KMS-11 (cell line): Measurements from ENCODE around the gene KRT28.

Experiments
- H2AFZ ChIP-seq: fragments of 200-600 bp; sonication (generic); 2 replicates; pipeline ENCODE4 v1.6.1; 2016; ENCODE audit warnings: antibody characterized with exemption, mixed run types, low read depth
- H3K27ac ChIP-seq: fragments of 200-600 bp; sonication (generic); 2 replicates; pipeline ENCODE4 v1.6.1; 2016; ENCODE audit warnings: mild to moderate bottlenecking, mixed run types
- H3K27me3 ChIP-seq: fragments of 200-600 bp; sonication (generic); 2 replicates; pipeline ENCODE4 v1.6.1; 2017; ENCODE audit warnings: mild to moderate bottlenecking, low read depth, mixed run types, moderate library complexity; ENCODE audit not compliant: insufficient read depth
- H3K36me3 ChIP-seq: fragments of 200-600 bp; sonication (generic); 2 replicates; pipeline ENCODE4 v1.6.1; 2017; ENCODE audit warnings: mild to moderate bottlenecking, mixed run types; ENCODE audit not compliant: insufficient read depth
- H3K4me1 ChIP-seq: fragments of 200-600 bp; sonication (generic); 2 replicates; pipeline ENCODE4 v1.6.1; 2016; ENCODE audit warnings: mild to moderate bottlenecking, low read depth, mixed run types; ENCODE audit not compliant: poor library complexity, severe bottlenecking
- H3K4me2 ChIP-seq: fragments of 200-600 bp; sonication (generic); 2 replicates; pipeline ENCODE4 v1.7.0; 2016; ENCODE audit warnings: mild to moderate bottlenecking, mixed run types
- H3K4me3 ChIP-seq: fragments of 200-600 bp; sonication (generic); IDR thresholded peaks from 2 replicates; pipeline ENCODE4 v1.6.1; 2017; ENCODE audit warnings: low read depth, low read length, mixed read lengths; ENCODE audit not compliant: insufficient read depth
- H3K79me2 ChIP-seq: fragments of 200-600 bp; sonication (generic); 2 replicates; pipeline ENCODE4 v1.6.1; 2016; ENCODE audit warnings: low read depth, mixed run types; ENCODE audit not compliant: insufficient read depth
- H3K9ac ChIP-seq: fragments of 200-600 bp; sonication (generic); 2 replicates; pipeline ENCODE4 v1.6.1; 2016; ENCODE audit warnings: mild to moderate bottlenecking, mixed run types
- H4K20me1 ChIP-seq: fragments of 200-600 bp; sonication (generic); 2 replicates; pipeline ENCODE4 v1.6.1; 2016; ENCODE audit warnings: mild to moderate bottlenecking, mixed run types; ENCODE audit not compliant: insufficient read depth
- CTCF ChIP-seq: fragments of 200-600 bp; sonication (generic); conservative IDR thresholded peaks from 2 replicates; pipeline ENCODE4 v1.6.1; 2017; ENCODE audit warnings: low read depth, mild to moderate bottlenecking, antibody characterized with exemption, low read length, moderate library complexity, mixed read lengths

Gene KRT28

GRCh38 chr17:40832840-40833239 is 33.1 kb upstream of the KRT28 start:
- Histone ChIP-seq H3K4me1 (no peaks in the 10 kb centered on the region), H3K4me2 (no peak overlapping the region), H3K4me3 (no peak overlapping the region), H3K36me3 (no peaks in the 10 kb centered on the region), H3K27ac (no peak overlapping the region), H4K20me1 (no peaks in the 10 kb centered on the region), H3K79me2 (no peaks in the 10 kb centered on the region), H3K9ac (no peak overlapping the region), H2AFZ (no peak overlapping the region), H3K27me3 (no peaks in the 10 kb centered on the region)
- no peak for TF ChIP-seq CTCF

- Histone ChIP-seq H3K36me3 (no peaks in the 10 kb centered on the region), H3K4me2 (no peak overlapping the region), H3K4me1 (no peaks in the 10 kb centered on the region), H3K4me3 (no peak overlapping the region), H3K79me2 (no peaks in the 10 kb centered on the region), H3K9ac (no peak overlapping the region), H3K27ac (no peak overlapping the region), H3K27me3 (no peaks in the 10 kb centered on the region), H2AFZ (no peak overlapping the region), H4K20me1 (no peaks in the 10 kb centered on the region)
- no peak for TF ChIP-seq CTCF
Measured at GRCh38 chr17:40830085-40830776, 30.5 kb upstream of the KRT28 start.

- Histone ChIP-seq H3K27ac (no peak overlapping the region), H3K9ac (no peak overlapping the region), H2AFZ (no peak overlapping the region), H3K4me1 (peaks cover 6% of the 10 kb centered on the region), H3K4me3 (no peak overlapping the region), H3K27me3 (no peaks in the 10 kb centered on the region), H3K79me2 (no peaks in the 10 kb centered on the region), H4K20me1 (no peaks in the 10 kb centered on the region), H3K36me3 (no peaks in the 10 kb centered on the region), H3K4me2 (no peak overlapping the region)
- TF ChIP-seq CTCF = no peak
Measured at GRCh38 chr17:40828454-40829044, 28.8 kb upstream of the KRT28 start.

GRCh38 chr17:40827746-40828453 is 28.1 kb upstream of the KRT28 start:
- Histone ChIP-seq H3K27ac (no peak overlapping the region), H2AFZ (no peak overlapping the region), H3K79me2 (no peaks in the 10 kb centered on the region), H3K4me2 (no peak overlapping the region), H3K36me3 (no peaks in the 10 kb centered on the region), H3K9ac (no peak overlapping the region), H3K4me1 (peaks cover 6% of the 10 kb centered on the region), H3K27me3 (no peaks in the 10 kb centered on the region), H4K20me1 (no peaks in the 10 kb centered on the region), H3K4me3 (no peak overlapping the region)
- TF ChIP-seq CTCF = no peak
